T-helper 9 cell (primary cell): ENCODE data around the gene ADGRE2.
"Not testable (repeated sequence)": the region's sequence is repeated elsewhere in the genome, so short reads cannot be mapped to it uniquely, and the experiment has no call there.

Experiments used
- DNase-seq: peaks from one replicate; pipeline ENCODE4 v3.0.0-alpha.2; 2020
- total RNA-seq, 2 donors: gene quantifications; one replicate each; lab custom pipeline; 2026; lab: John Stamatoyannopoulos, UW

The ADGRE2 gene
- total RNA-seq, result 0.98 to 5.6 reads per million in 2 donors

GRCh38 chr19:14778110-14778845 lies at the start of gene ADGRE2:
ADGRE2 (minus strand) TSS chr19:14778560; CDS start chr19:14776756, 1,804 bp downstream.
- not testable (repeated sequence) for DNase-seq

GRCh38 chr19:14826006-14826405 lies 47.6 kb upstream of the ADGRE2 start:
- no peak for DNase-seq

GRCh38 chr19:14821937-14822336 lies 43.6 kb upstream of the ADGRE2 start:
- DNase-seq, result no peak

GRCh38 chr19:14818588-14818987 lies 40.2 kb upstream of the ADGRE2 start:
- no peak for DNase-seq

GRCh38 chr19:14817052-14817451 lies 38.7 kb upstream of the ADGRE2 start:
- no peak for DNase-seq

GRCh38 chr19:14814982-14815652 lies 36.8 kb upstream of the ADGRE2 start:
- DNase-seq, result no peak

- no peak for DNase-seq
Observed at GRCh38 chr19:14809272-14810057, 31.1 kb upstream of the ADGRE2 start.

- DNase-seq, result no peak
Observed at GRCh38 chr19:14804765-14805164, 26.4 kb upstream of the ADGRE2 start.

GRCh38 chr19:14798760-14799159 lies 20.4 kb upstream of the ADGRE2 start:
- no peak for DNase-seq

GRCh38 chr19:14796021-14796420 lies 17.7 kb upstream of the ADGRE2 start:
- DNase-seq, result no peak

- no peak for DNase-seq
Observed at GRCh38 chr19:14795078-14795721, 16.8 kb upstream of the ADGRE2 start.

- DNase-seq, result not testable (repeated sequence)
Observed at GRCh38 chr19:14792250-14792649, 13.9 kb upstream of the ADGRE2 start.

- no peak for DNase-seq
Observed at GRCh38 chr19:14786421-14786851, 8.1 kb upstream of the ADGRE2 start.

GRCh38 chr19:14785102-14785793 lies 6.9 kb upstream of the ADGRE2 start:
- not testable (repeated sequence) for DNase-seq

- not testable (repeated sequence) for DNase-seq
Observed at GRCh38 chr19:14784730-14785101, 6.4 kb upstream of the ADGRE2 start.

- DNase-seq, result not testable (repeated sequence)
Observed at GRCh38 chr19:14783410-14783998, 5.1 kb upstream of the ADGRE2 start.

GRCh38 chr19:14782626-14783409 lies 4.5 kb upstream of the ADGRE2 start:
- no peak for DNase-seq

- DNase-seq, result not testable (repeated sequence)
Observed at GRCh38 chr19:14781713-14782536, 3.6 kb upstream of the ADGRE2 start.

GRCh38 chr19:14780622-14781225 lies 2.4 kb upstream of the ADGRE2 start:
- DNase-seq, result not testable (repeated sequence)

GRCh38 chr19:14779151-14779550 lies 791 bp upstream of the ADGRE2 start:
- no peak for DNase-seq
